Bronchial epithelial cell (primary cell): Measurements from ENCODE around the gene RTP4. TPM values are rescaled to one million over a fixed set of nuclear protein-coding genes. Genes with fewer than 3 reads are reported as not detected.

Experiments used
- DNase-seq: peaks from one replicate; pipeline ENCODE4 v3.0.0-alpha.2; 2010; ENCODE audit warnings: low read depth
- FAIRE-seq: peaks from 2 replicates; lab custom pipeline; 2011; peaks lifted over from hg19 to GRCh38; lab: Jason Lieb, UNC
- H3K27me3 ChIP-seq: 2 replicates; pipeline ENCODE4 v1.5.1; 2011; ENCODE audit warnings: low read length; ENCODE audit not compliant: control insufficient read depth, insufficient read depth
- H3K36me3 ChIP-seq: 2 replicates; pipeline ENCODE4 v1.5.1; 2011; ENCODE audit warnings: low read length; ENCODE audit not compliant: control insufficient read depth, insufficient read depth
- H3K4me3 ChIP-seq: 2 replicates; pipeline ENCODE4 v1.5.1; 2011; ENCODE audit warnings: mild to moderate bottlenecking, low read depth, low read length, control low read depth
- total RNA-seq: library from RNA; depleted of rRNA; stranded (reverse); fragments of >200 nt; gene quantifications from 2 replicates; pipeline ENCODE4 v1.2.1, GENCODE V29; 2014
- TF ChIP-seq, protein P1 (sequence below): IDR thresholded peaks from 2 replicates; pipeline ENCODE4 v1.5.1; 2011; ENCODE audit warnings: mild to moderate bottlenecking, moderate library complexity, low read length, control low read depth, inconsistent platforms; ENCODE audit not compliant: insufficient read depth, severe bottlenecking

The RTP4 gene
- under 0.01 and 0.13 TPM in 2 replicates for total RNA-seq

DNA sequence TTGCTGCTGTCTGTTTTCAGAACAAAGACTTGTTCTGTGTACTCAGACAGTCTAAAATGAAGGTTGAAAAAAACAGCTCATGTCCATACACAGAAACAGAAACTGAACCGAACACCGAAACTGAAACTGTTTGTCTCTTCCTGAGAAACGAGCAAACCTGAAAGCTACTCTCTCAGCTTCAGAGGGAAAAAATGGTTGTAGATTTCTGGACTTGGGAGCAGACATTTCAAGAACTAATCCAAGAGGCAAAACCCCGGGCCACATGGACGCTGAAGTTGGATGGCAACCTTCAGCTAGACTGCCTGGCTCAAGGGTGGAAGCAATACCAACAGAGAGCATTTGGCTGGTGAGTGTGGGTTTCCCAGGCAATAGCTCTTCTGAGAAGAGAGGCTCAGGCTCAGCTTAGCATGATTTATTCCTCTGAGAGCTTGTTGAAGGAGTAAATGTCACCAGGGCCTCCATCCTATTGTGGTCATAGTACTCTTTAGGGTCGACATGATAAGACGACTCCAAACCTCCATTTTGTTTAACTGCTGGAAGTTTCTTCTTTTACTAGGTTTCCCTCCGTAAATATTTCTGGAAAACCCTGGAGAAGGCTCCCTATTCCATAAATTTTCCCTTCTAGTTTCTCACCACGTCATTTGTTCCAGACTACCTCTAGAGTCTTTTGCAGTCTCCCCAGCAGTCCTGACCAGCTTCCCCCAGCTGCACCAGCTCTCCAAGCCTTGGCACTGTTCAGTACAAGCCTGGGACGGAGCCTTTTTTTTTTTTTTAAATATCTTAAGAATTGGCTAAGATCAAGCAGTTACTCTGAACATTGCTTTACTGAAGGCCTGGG, at the start of gene RTP4:
RTP4 (plus strand) TSS at position 135 of the 838 bp plus-strand sequence; CDS start at position 192, 57 bp downstream.
- TF ChIP-seq, protein P1, sequence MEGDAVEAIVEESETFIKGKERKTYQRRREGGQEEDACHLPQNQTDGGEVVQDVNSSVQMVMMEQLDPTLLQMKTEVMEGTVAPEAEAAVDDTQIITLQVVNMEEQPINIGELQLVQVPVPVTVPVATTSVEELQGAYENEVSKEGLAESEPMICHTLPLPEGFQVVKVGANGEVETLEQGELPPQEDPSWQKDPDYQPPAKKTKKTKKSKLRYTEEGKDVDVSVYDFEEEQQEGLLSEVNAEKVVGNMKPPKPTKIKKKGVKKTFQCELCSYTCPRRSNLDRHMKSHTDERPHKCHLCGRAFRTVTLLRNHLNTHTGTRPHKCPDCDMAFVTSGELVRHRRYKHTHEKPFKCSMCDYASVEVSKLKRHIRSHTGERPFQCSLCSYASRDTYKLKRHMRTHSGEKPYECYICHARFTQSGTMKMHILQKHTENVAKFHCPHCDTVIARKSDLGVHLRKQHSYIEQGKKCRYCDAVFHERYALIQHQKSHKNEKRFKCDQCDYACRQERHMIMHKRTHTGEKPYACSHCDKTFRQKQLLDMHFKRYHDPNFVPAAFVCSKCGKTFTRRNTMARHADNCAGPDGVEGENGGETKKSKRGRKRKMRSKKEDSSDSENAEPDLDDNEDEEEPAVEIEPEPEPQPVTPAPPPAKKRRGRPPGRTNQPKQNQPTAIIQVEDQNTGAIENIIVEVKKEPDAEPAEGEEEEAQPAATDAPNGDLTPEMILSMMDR, result no peak
- DNase-seq, result peak; percentile 63
- H3K36me3 ChIP-seq, result no peaks in the 10 kb centered on the region
- H3K27me3 ChIP-seq, result no peaks in the 10 kb centered on the region
- FAIRE-seq, result no peak
- H3K4me3 ChIP-seq, result peak within 1 kb of the TSS; percentile 14

DNA sequence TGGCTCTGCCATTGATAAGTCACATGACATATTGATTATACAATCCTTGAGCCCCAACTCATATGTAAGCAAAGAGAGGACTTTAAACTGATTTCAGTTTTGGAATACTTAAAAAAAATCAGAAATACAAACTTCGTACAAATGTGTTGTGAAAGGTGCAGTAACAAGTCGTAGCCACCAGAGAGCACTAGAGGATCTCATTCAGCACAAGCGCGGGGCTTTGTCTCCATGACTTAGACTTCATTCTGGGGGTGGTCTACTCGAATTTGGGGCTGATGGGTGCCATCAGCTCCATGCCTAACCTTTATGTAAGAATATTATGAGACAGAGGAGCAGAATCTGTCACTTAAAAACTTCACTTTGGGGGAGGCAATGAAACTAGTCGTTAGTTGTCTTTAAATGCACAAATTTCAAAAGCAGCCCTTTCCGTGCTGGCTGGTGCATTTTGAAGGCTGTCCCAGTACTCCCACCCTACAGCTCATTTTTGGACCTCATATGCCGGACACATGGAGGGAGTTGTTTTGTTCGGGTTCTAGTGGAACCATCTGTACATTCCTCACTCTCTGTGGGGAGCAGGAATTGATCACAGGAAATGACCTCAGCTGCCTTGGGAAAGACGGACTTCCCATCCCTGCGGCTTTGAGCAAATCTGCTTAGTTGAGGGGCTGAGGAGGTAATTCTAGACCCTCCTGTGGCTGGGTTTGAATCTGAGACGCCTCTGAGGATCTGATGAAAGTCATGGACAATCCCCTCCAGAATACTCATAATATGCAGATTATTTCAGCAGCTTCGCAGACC, 49.2 kb upstream of the RTP4 start:
- peak; percentile 48 for DNase-seq
- Histone ChIP-seq H3K36me3 (no peaks in the 10 kb centered on the region), H3K4me3 (no peak overlapping the region), H3K27me3 (peaks cover 2% of the 10 kb centered on the region)
- TF ChIP-seq, protein P1, result peak; percentile 76
- FAIRE-seq, result peak; percentile 7

DNA sequence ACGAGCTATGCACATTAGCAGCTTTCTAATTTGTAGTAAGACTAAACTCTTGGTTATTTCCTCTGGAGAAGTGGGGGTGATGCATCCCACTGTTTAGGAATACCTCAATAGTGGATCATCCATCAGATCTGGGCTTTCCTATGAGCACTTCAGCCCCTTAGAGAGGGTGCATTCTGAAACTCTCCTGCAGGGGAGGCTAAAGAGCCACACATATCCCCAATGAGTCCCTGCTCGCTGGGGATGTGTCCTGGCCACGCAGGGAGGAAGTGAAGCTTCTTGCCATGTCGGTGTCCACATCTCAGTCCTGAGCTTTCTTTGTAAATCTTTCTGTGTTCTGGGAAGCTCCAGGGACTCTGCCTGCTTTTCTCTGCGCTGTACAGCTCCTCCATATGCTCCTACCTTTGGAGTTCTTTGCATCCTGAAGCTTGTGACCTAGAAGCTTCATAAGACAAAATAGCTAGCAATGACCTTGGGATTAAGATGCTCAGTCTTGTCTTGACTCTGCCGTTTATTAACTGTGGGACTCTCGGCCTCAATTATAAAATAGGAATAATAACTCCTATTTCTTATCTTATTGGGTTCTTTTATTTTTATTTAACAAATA, 48.4 kb upstream of the RTP4 start:
- peak; percentile 69 for DNase-seq
- Histone ChIP-seq H3K27me3 (peaks cover 2% of the 10 kb centered on the region), H3K4me3 (no peak overlapping the region), H3K36me3 (no peaks in the 10 kb centered on the region)
- no peak for FAIRE-seq
- TF ChIP-seq, protein P1, result peak; percentile 94

DNA sequence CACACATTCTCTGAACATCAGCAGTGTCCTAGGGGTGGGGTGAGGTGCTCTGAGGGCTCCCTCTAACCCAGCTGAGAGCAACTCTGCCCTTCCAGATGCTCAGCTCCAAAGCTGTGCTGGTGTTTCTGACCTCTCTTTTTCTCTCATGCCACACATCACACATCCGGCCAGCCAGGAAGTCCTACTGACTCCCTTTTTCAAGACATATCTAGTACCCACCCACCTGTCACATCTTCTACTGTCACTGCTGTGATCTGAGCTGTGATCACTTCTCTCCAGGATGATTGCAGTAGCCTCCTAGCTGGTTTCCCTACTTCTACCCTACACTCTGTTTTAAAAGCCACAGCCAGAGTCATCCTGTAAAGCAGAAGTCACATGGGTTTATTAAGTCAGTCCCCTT, 46.4 kb upstream of the RTP4 start:
- DNase-seq (no peak), FAIRE-seq (no peak)
- H3K4me3 ChIP-seq, result no peak overlapping the region
- no peaks in the 10 kb centered on the region for H3K36me3 ChIP-seq
- H3K27me3 ChIP-seq, result peaks cover 2% of the 10 kb centered on the region
- TF ChIP-seq, protein P1, result no peak

DNA sequence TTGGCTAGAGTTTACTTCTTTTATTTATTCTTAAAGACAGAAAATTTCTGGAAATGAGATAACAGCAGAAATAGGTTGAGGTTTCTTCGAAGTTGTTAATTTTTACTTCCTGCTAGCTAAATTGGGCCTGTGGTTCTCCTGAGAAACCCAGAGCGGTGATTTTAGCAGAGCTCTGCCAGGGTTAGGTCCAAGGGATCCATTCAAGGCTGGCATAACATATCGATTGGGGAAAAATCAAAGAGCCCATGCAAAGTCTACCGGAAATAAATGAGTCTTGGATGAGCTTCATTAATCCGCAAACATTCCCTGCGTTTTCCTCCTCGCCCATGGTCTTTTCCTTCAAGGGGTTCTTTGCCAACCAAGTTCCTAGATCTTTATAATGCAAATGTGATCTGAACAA, 45.9 kb upstream of the RTP4 start:
- FAIRE-seq, result no peak
- no peak overlapping the region for H3K4me3 ChIP-seq
- H3K36me3 ChIP-seq, result no peaks in the 10 kb centered on the region
- TF ChIP-seq, protein P1, result no peak
- peaks cover 2% of the 10 kb centered on the region for H3K27me3 ChIP-seq
- DNase-seq, result no peak
